ENCODE results near the gene OR52M1. TPM values are rescaled to one million over a fixed set of nuclear protein-coding genes. Genes with fewer than 3 reads are reported as not detected.

Gene OR52M1
- polyA plus RNA-seq, 2 of the 4 experiments (the other 2 are of a cell fraction): not detected

- ChIA-PET CTCF (interaction anchor here (1.0 kb wide), 1 partner anchor 402 kb away, joined by 3 read pairs; no protein-coding TSS in a partner anchor), POLR2A (no interaction called here)
- 11% methylated on average over 3 of the region's 3 CpGs for WGBS (ENCODE audit: missing lambda C conversion rate)
- no peak for ATAC-seq
- Histone ChIP-seq H3K4me3 (no peak overlapping the region), H3K4me2 (no peak overlapping the region), H3K4me1 (no peaks in the 10 kb centered on the region), H3K27ac (no peak overlapping the region), H3K9me3 (no peaks in the 10 kb centered on the region)
- no peak for FAIRE-seq
- TF ChIP-seq HEYL (CRISPR knock-in tag; IDR thresholded peaks at IDR 0.05) (no peak), FOSL2 (IDR thresholded peaks at IDR 0.05) (no peak), FOSL2 (CRISPR knock-in tag; IDR thresholded peaks at IDR 0.05) (no peak), SMC3 (IDR thresholded peaks at IDR 0.05) (no peak), ZC3H11A (IDR thresholded peaks at IDR 0.05) (no peak), PBX3 (IDR thresholded peaks at IDR 0.05) (no peak), ELK1 (IDR thresholded peaks at IDR 0.05; ENCODE audit: low read depth, low read length) (no peak), POLR2A (IDR thresholded peaks at IDR 0.05; ENCODE audit: low read length) (no peak), NFE2L2 (conservative IDR thresholded peaks at IDR 0.05; ENCODE audit: low read length) (no peak), ATOH8 (CRISPR knock-in tag; IDR thresholded peaks at IDR 0.05; ENCODE audit: low read depth) (no peak), ZNF302 (CRISPR knock-in tag; IDR thresholded peaks at IDR 0.05) (no peak), CHD2 (IDR thresholded peaks at IDR 0.05; ENCODE audit: low read length, partially characterized antibody) (no peak), KDM1A (IDR thresholded peaks at IDR 0.05; ENCODE audit: low read depth) (no peak), BCL3 (IDR thresholded peaks at IDR 0.05) (no peak), GATA3 (IDR thresholded peaks at IDR 0.05; ENCODE audit: borderline replicate concordance) (no peak)
- DNase-seq (ENCODE audit: low read depth in 1 of 2, low spot score in 1 of 2): no peak
Observed at GRCh38 chr11:4589017-4589416, 44.0 kb downstream of the OR52M1 start.

GRCh38 chr11:4593739-4594138 is 48.7 kb downstream of the OR52M1 start, which contains the start of gene OR52I1:
TSS of gene OR52I1 (plus strand) at chr11:4594039. CDS start at chr11:4594039, 0 bp downstream.
- FAIRE-seq (no peak), ATAC-seq (no peak), DNase-seq (ENCODE audit: low read depth in 1 of 2, low spot score in 1 of 2) (no peak)
- CTCF ChIA-PET: interaction anchor here (4.0 kb wide), 1 partner anchor 43 kb away, joined by 10 read pairs; the partner anchor contains the start of gene OR51D1
- Histone ChIP-seq H3K4me1 (no peaks in the 10 kb centered on the region), H3K4me2 (no peak within 1 kb of the TSS), H3K9me3 (no peaks in the 10 kb centered on the region), H3K27ac (no peak within 1 kb of the TSS), H3K4me3 (no peak within 1 kb of the TSS)
- TF ChIP-seq RNF2 (IDR thresholded peaks at IDR 0.05; ENCODE audit: borderline replicate concordance, low read depth) (no peak), CBX2 (IDR thresholded peaks at IDR 0.05; ENCODE audit: borderline replicate concordance, low read depth) (no peak), FOSL2 (IDR thresholded peaks at IDR 0.05) (no peak), FOSL2 (CRISPR knock-in tag; IDR thresholded peaks at IDR 0.05) (no peak), ELK1 (IDR thresholded peaks at IDR 0.05; ENCODE audit: low read depth, low read length) (no peak), SMC3 (IDR thresholded peaks at IDR 0.05) (no peak), KDM1A (IDR thresholded peaks at IDR 0.05; ENCODE audit: low read depth) (no peak), RFX5 (IDR thresholded peaks at IDR 0.05) (no peak), ZNF302 (CRISPR knock-in tag; IDR thresholded peaks at IDR 0.05) (no peak), HOXB13 (CRISPR knock-in tag; IDR thresholded peaks at IDR 0.05; ENCODE audit: low read depth) (no peak), NPAS2 (CRISPR knock-in tag; IDR thresholded peaks at IDR 0.05; ENCODE audit: borderline replicate concordance) (no peak), CBX8 (IDR thresholded peaks at IDR 0.05) (no peak), MYC (IDR thresholded peaks at IDR 0.05; ENCODE audit: borderline replicate concordance, low read length) (no peak), NFE2L2 (conservative IDR thresholded peaks at IDR 0.05; ENCODE audit: low read length) (no peak), BCL3 (IDR thresholded peaks at IDR 0.05) (no peak), HOXB5 (CRISPR knock-in tag; IDR thresholded peaks at IDR 0.05) (no peak), ATOH8 (CRISPR knock-in tag; IDR thresholded peaks at IDR 0.05; ENCODE audit: low read depth) (no peak)
- POLR2A ChIA-PET: no interaction called here
- 32% methylated on average over 1 of the region's 1 CpG for WGBS (ENCODE audit: missing lambda C conversion rate)
